Omental fat pad (tissue), 4 donors: ENCODE results near the gene TMEM179B. TPM values are rescaled to one million over a fixed set of nuclear protein-coding genes. Genes with fewer than 3 reads are reported as not detected.
"Not testable (repeated sequence)": the region's sequence is repeated elsewhere in the genome, so short reads cannot be mapped to it uniquely, and the experiment has no call there.

Experiments used
- ATAC-seq: fragments of 150-250 bp; one replicate; pipeline ENCODE4 v1.9.1; 2016; ENCODE audit warnings: mild to moderate bottlenecking, moderate library complexity; ENCODE audit not compliant: low FRiP score
- DNase-seq: peaks from one replicate; pipeline ENCODE4 v3.0.0-alpha.2; 2019; ENCODE audit warnings: low spot score
- CTCF ChIP-seq, 3 donors: fragments of 450-650 bp; IDR thresholded peaks; one replicate each; pipeline ENCODE4 v1.5.1; 2016 to 2017; ENCODE audit warnings: antibody characterized with exemption in 3 of 3, mild to moderate bottlenecking in 3 of 3, moderate library complexity in 2 of 3
- total RNA-seq, 4 donors: library from RNA; depleted of rRNA; stranded (reverse); fragments of >200 nt; gene quantifications; one replicate each; pipeline ENCODE4 v1.1.0, GENCODE V29; 2016

Gene TMEM179B
- 10 to 100 TPM; 36.4 to 69.7 (median 57.1) TPM for total RNA-seq

GRCh38 chr11:62787005-62787759, at the start of gene TMEM179B:
Gene TMEM179B (plus strand): TSS chr11:62787402. CDS start chr11:62787432, 30 bp downstream.
- DNase-seq, result peak; percentile 99
- ATAC-seq, result peak; percentile 91
- TF ChIP-seq CTCF (IDR thresholded peaks at IDR 0.05), result peak in 1 of 3 donors; percentile 56

GRCh38 chr11:62747475-62748160, 39.6 kb upstream of the TMEM179B start:
- DNase-seq (no peak), ATAC-seq (no peak)
- TF ChIP-seq CTCF (IDR thresholded peaks at IDR 0.05), result no peak

GRCh38 chr11:62749931-62750330, 37.3 kb upstream of the TMEM179B start:
- ATAC-seq, DNase-seq: not testable (repeated sequence)

GRCh38 chr11:62752177-62752785, 34.9 kb upstream of the TMEM179B start:
- ATAC-seq (no peak), DNase-seq (no peak)
- TF ChIP-seq CTCF (IDR thresholded peaks at IDR 0.05), result no peak

- TF ChIP-seq CTCF (IDR thresholded peaks at IDR 0.05), result no peak
- DNase-seq, result no peak
These were observed 34.0 kb upstream of the TMEM179B start for GRCh38 chr11:62752994-62753735.

GRCh38 chr11:62753736-62754603, 33.2 kb upstream of the TMEM179B start, which contains the start of gene ZBTB3:
Gene ZBTB3 (minus strand): TSS chr11:62754160. CDS start chr11:62753664, 496 bp downstream.
- ATAC-seq (peak; percentile 100), DNase-seq (peak; percentile 95)
- TF ChIP-seq CTCF (IDR thresholded peaks at IDR 0.05), result no peak

More at GRCh38 chr11:62752994-62753735, 34.0 kb upstream of the TMEM179B start:
- ATAC-seq, result peak; percentile 3
